GM23338 (cell line): ENCODE results near the gene KIAA1586. TPM values are rescaled to one million over a fixed set of nuclear protein-coding genes. Genes with fewer than 3 reads are reported as not detected.
"Not testable (repeated sequence)": the region's sequence is repeated elsewhere in the genome, so short reads cannot be mapped to it uniquely, and the experiment has no call there.

Source experiments
- ATAC-seq: fragments of 200-7000 bp; cut with Tn5 transposase; 3 replicates; pipeline ENCODE4 v1.9.1; 2020
- DNase-seq: peaks from one replicate; pipeline ENCODE4 v3.0.0-alpha.2; 2015; ENCODE audit warnings: low spot score
- H2AFZ ChIP-seq: fragments of 200-600 bp; sonication (generic); 2 replicates; pipeline ENCODE4 v1.8.0; 2016; ENCODE audit warnings: antibody characterized with exemption, mild to moderate bottlenecking, moderate library complexity
- H3F3A ChIP-seq: fragments of 200-600 bp; sonication (generic); replicated peaks from 2 replicates; pipeline ENCODE4 v1.8.0; 2017; ENCODE audit warnings: antibody characterized with exemption, mixed run types, low read depth
- H3K27ac ChIP-seq: fragments of 200-600 bp; sonication (generic); 2 replicates; pipeline ENCODE4 v1.6.1; 2016; ENCODE audit warnings: low read depth
- H3K27me3 ChIP-seq: fragments of 200-600 bp; sonication (generic); 2 replicates; pipeline ENCODE4 v1.8.0; 2016; ENCODE audit warnings: mild to moderate bottlenecking, mixed run types, moderate library complexity; ENCODE audit not compliant: insufficient read depth
- H3K36me3 ChIP-seq: fragments of 200-600 bp; sonication (generic); 2 replicates; pipeline ENCODE4 v1.8.0; 2016; ENCODE audit warnings: mild to moderate bottlenecking; ENCODE audit not compliant: insufficient read depth
- H3K4me1 ChIP-seq: fragments of 200-600 bp; sonication (generic); 2 replicates; pipeline ENCODE4 v1.8.0; 2016; ENCODE audit warnings: mild to moderate bottlenecking, moderate library complexity; ENCODE audit not compliant: insufficient read depth
- H3K4me2 ChIP-seq: fragments of 200-600 bp; sonication (generic); 2 replicates; pipeline ENCODE4 v1.7.1; 2017; ENCODE audit warnings: mixed run types
- H3K4me3 ChIP-seq: fragments of 200-600 bp; sonication (generic); 2 replicates; pipeline ENCODE4 v1.6.1; 2016; ENCODE audit warnings: mixed run types
- H3K79me2 ChIP-seq: fragments of 200-600 bp; sonication (generic); replicated peaks from 2 replicates; pipeline ENCODE4 v1.8.0; 2017; ENCODE audit warnings: mild to moderate bottlenecking; ENCODE audit not compliant: insufficient read depth
- H3K9me2 ChIP-seq: fragments of 200-600 bp; sonication (generic); 2 replicates; pipeline ENCODE4 v1.8.0; 2017; ENCODE audit not compliant: insufficient read depth
- H4K20me1 ChIP-seq: fragments of 200-600 bp; sonication (generic); replicated peaks from 2 replicates; pipeline ENCODE4 v1.8.0; 2017; ENCODE audit warnings: mild to moderate bottlenecking; ENCODE audit not compliant: insufficient read depth
- H3K27ac Mint-ChIP-seq: 2 replicates; pipeline ENCODE4 v1.8.0; 2020; ENCODE audit warnings: inconsistent platforms, mild to moderate bottlenecking, moderate library complexity, mixed read lengths
- H3K27me3 Mint-ChIP-seq: 3 replicates; pipeline ENCODE4 v1.8.0; 2022; ENCODE audit warnings: low read depth, mild to moderate bottlenecking, moderate library complexity, mixed read lengths, inconsistent platforms; ENCODE audit not compliant: insufficient read depth, poor library complexity
- H3K36me3 Mint-ChIP-seq: 3 replicates; pipeline ENCODE4 v1.8.0; 2021; ENCODE audit warnings: low read depth, mild to moderate bottlenecking, inconsistent platforms, moderate library complexity, mixed read lengths
- H3K4me1 Mint-ChIP-seq: 3 replicates; pipeline ENCODE4 v1.8.0; 2020; ENCODE audit warnings: mild to moderate bottlenecking, inconsistent platforms, mixed read lengths
- H3K4me3 Mint-ChIP-seq: 3 replicates; pipeline ENCODE4 v1.8.0; 2021; ENCODE audit warnings: moderate library complexity, mild to moderate bottlenecking, inconsistent platforms, mixed read lengths
- H3K9me3 Mint-ChIP-seq: 3 replicates; pipeline ENCODE4 v1.8.0; 2020; ENCODE audit warnings: moderate library complexity, mild to moderate bottlenecking, inconsistent platforms, mixed read lengths
- CREB1 ChIP-seq: fragments of 250-450 bp; sonication (Bioruptor Pico); IDR thresholded peaks from 2 replicates; pipeline ENCODE4 v1.5.0; 2020; ENCODE audit warnings: low read depth, mild to moderate bottlenecking, moderate library complexity
- ETS1 ChIP-seq: IDR thresholded peaks from 2 replicates; pipeline ENCODE4 v1.6.1; 2016; ENCODE audit warnings: antibody characterized with exemption
- EZH2 ChIP-seq: fragments of 200-600 bp; sonication (generic); IDR thresholded peaks from one replicate; pipeline ENCODE4 v1.8.0; 2017; ENCODE audit warnings: antibody characterized with exemption, mild to moderate bottlenecking, low read depth; ENCODE audit not compliant: unreplicated experiment
- POLR2AphosphoS5 ChIP-seq: IDR thresholded peaks from 2 replicates; pipeline ENCODE4 v1.6.1; 2016; ENCODE audit warnings: antibody characterized with exemption, low read depth
- STAT1 ChIP-seq: IDR thresholded peaks from one replicate; pipeline ENCODE4 v1.6.1; 2016; ENCODE audit warnings: antibody characterized with exemption; ENCODE audit not compliant: unreplicated experiment
- ZNF114 ChIP-seq: fragments of 250-450 bp; sonication (Bioruptor Pico); IDR thresholded peaks from 2 replicates; pipeline ENCODE4 v1.5.0; 2020; ENCODE audit warnings: mild to moderate bottlenecking, moderate library complexity
- polyA plus RNA-seq: library from polyadenylated mRNA; unstranded; fragments of >200 nt; fragmentation: Nextera tagmentation; extraction: Ambion mirVana; gene quantifications from 2 replicates; pipeline ENCODE4 v1.2.1, GENCODE V29; 2016
- total RNA-seq: library from RNA; depleted of rRNA; stranded (reverse); fragments of >200 nt; shearing (Covaris generic); gene quantifications from 2 replicates; pipeline ENCODE4 v1.2.3, GENCODE V29; 2014

Gene KIAA1586
- total and polyA plus RNA-seq, 2 experiments from 2014 or later: 24.0 to 37.7 TPM

DNA sequence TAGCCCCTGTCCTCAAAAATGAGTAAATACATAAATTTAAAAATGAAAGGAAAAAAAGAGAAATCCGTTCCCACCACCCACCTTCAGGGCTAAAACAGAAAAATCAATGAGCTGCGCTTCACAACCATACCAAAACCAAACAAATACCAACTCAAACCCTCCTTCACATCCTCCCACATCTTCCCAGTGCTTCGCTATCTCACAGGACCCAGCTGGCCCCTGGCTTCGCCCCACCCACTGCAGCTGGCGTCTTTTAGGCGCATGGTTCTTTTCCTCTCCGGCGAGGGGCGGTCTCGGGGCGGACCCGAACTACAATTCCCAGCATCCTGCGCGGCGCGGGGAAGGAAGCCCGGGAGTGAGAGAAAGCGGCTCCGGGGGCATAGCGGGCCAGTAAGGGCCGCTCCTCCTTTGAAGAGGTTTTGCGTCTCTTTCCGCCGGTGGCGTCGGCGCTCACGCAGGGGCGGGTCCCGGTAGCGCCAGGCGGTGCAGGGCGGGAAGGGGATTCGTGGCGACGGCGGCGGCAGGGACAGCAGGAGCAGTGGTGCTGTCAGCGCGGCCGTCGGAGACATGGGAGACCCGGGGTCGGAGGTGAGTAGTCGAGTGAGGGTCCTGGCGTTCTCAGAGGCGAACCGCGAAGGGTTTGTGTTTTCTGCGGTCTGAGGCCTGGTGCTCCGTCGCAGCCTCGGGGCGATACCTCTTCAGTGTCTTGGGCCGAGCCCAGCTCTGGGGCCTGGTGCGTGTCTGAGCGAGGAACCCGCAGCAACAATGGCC lies 43.4 kb downstream of the KIAA1586 start, which contains the start of gene ZNF451:
ZNF451 (plus strand) TSS at position 502 of the 771 bp plus-strand sequence; CDS start at position 568, 66 bp downstream.
- peak within 1 kb of the TSS; percentile 94 for H3K27ac Mint-ChIP-seq
- peak; percentile 92 for ATAC-seq
- peaks cover 12% of the 10 kb centered on the region; the same call in 1 of the 2 replicates for H4K20me1 ChIP-seq

GRCh38 chr6:57090458-57091067 lies 44.1 kb downstream of the KIAA1586 start:
- not testable (repeated sequence) for H3K9me3 Mint-ChIP-seq, H3F3A ChIP-seq, H3K27ac Mint-ChIP-seq, DNase-seq, H3K27me3 Mint-ChIP-seq, H3K4me3 Mint-ChIP-seq, H3K36me3 ChIP-seq, H3K4me2 ChIP-seq, H3K4me3 ChIP-seq, H3K9me2 ChIP-seq, ATAC-seq, H3K27me3 ChIP-seq, H2AFZ ChIP-seq, H3K27ac ChIP-seq
- peaks cover 43% of the 10 kb centered on the region for H3K79me2 ChIP-seq
- peaks cover 16% of the 10 kb centered on the region; the same call in 1 of the 2 replicates for H4K20me1 ChIP-seq
- Mint-ChIP-seq H3K4me1 (peaks cover 30% of the 10 kb centered on the region), H3K36me3 (peaks cover 15% of the 10 kb centered on the region)
- peaks cover 16% of the 10 kb centered on the region; the same call in 1 of the 2 replicates for H3K4me1 ChIP-seq

More for the DNA sequence above, 43.4 kb downstream of the KIAA1586 start, which contains the start of gene ZNF451:
- Histone ChIP-seq H2AFZ (no peak within 1 kb of the TSS), H3K36me3 (peaks cover 3% of the 10 kb centered on the region; the same call in 1 of the 2 replicates), H3K4me2 (peak within 1 kb of the TSS; percentile 64), H3K27ac (peak within 1 kb of the TSS; percentile 64), H3K4me3 (peak within 1 kb of the TSS; percentile 60), H3K4me1 (peaks cover 16% of the 10 kb centered on the region; the same call in 1 of the 2 replicates), H3K79me2 (peaks cover 36% of the 10 kb centered on the region), H3F3A (no peaks in the 10 kb centered on the region), H3K27me3 (no peaks in the 10 kb centered on the region), H3K9me2 (no peaks in the 10 kb centered on the region)
- H3K4me1 Mint-ChIP-seq: peaks cover 30% of the 10 kb centered on the region
- peak; percentile 99 for DNase-seq
- no peaks in the 10 kb centered on the region for H3K9me3 Mint-ChIP-seq
- peak within 1 kb of the TSS; percentile 66 for H3K4me3 Mint-ChIP-seq
- peaks cover 15% of the 10 kb centered on the region for H3K36me3 Mint-ChIP-seq
- H3K27me3 Mint-ChIP-seq: peaks cover 3% of the 10 kb centered on the region
- TF ChIP-seq ZNF114: no peak
- no peak for TF ChIP-seq EZH2
- TF ChIP-seq ETS1: peak; percentile 92
- TF ChIP-seq STAT1: no peak
- TF ChIP-seq CREB1: peak; percentile 62; the same call in 1 of the 2 replicates
- TF ChIP-seq POLR2AphosphoS5: peak; percentile 85

DNA sequence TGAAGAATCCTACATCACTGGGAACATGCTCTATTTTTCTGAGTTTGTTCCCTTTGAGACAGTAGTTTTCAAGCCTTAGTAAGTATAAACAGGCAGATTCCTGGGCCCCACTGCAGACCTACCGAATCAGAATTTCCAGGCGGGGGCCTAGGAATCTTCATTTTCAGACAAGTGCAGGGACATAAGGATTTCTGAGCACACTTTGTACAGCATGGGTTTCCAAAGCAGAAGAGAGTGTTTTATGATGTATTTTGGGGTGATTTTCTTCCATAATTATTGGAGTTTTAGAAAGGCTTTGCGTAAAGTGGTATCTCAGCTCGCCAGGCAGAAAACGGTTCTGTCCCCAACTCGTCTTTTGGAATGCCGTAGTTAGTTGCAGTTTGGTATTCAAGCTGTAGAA lies 44.9 kb downstream of the KIAA1586 start:
- not testable (repeated sequence) for H3K27ac ChIP-seq, H3K27me3 ChIP-seq, ATAC-seq, H3K27ac Mint-ChIP-seq, H3K27me3 Mint-ChIP-seq, H3K9me3 Mint-ChIP-seq, H3F3A ChIP-seq, H2AFZ ChIP-seq, H3K9me2 ChIP-seq, DNase-seq, H3K36me3 ChIP-seq
- Mint-ChIP-seq H3K36me3 (peaks cover 15% of the 10 kb centered on the region), H3K4me1 (peaks cover 30% of the 10 kb centered on the region), H3K4me3 (peak overlapping the region; percentile 58)
- peaks cover 20% of the 10 kb centered on the region; the same call in 1 of the 2 replicates for H4K20me1 ChIP-seq
- peaks cover 51% of the 10 kb centered on the region for H3K79me2 ChIP-seq
- peak overlapping the region; percentile 50 for H3K4me2 ChIP-seq
- H3K4me1 ChIP-seq: peaks cover 16% of the 10 kb centered on the region; the same call in 1 of the 2 replicates
- H3K4me3 ChIP-seq: peak overlapping the region; percentile 33; the same call in 1 of the 2 replicates
